ENCODE measurements around the gene RPS24. TPM values are rescaled to one million over a fixed set of nuclear protein-coding genes. Genes with fewer than 3 reads are reported as not detected.

The RPS24 gene
- total and polyA plus RNA-seq, 4 donors = 314 to 1,104 (median 812) TPM

- Histone ChIP-seq H3K27me3 (ENCODE audit: control insufficient read depth in 4 of 4, insufficient read depth in 4 of 4, low read length in 3 of 4) (no peaks in the 10 kb centered on the region), H3K9ac (ENCODE audit: low read depth in 1 of 2, low read length in 2 of 2) (no peak overlapping the region), H3K36me3 (ENCODE audit: control insufficient read depth in 4 of 4, insufficient read depth in 3 of 4, low read depth in 1 of 4, low read length in 3 of 4) (peaks cover 7 to 83% (median 72%) of the 10 kb centered on the region in 4 donors), H3K27ac (ENCODE audit: low read depth in 1 of 2, low read length in 2 of 2) (no peak overlapping the region), H3K4me3 (ENCODE audit: low read depth in 1 of 3, low read length in 3 of 3) (no peak overlapping the region), H3K9me3 (ENCODE audit: control insufficient read depth in 4 of 4, low read length in 3 of 4) (no peaks in the 10 kb centered on the region), H3K4me1 (ENCODE audit: control insufficient read depth in 4 of 4, insufficient read depth in 4 of 4, low read length in 3 of 4) (no peaks in the 10 kb centered on the region)
- WGBS = 91% methylated on average over 4 of the region's 4 CpGs
- TF ChIP-seq FOXA1 (IDR thresholded peaks at IDR 0.05) (no peak), YY1 (IDR thresholded peaks at IDR 0.05) (no peak), MAX (IDR thresholded peaks at IDR 0.05) (no peak), CTCF (IDR thresholded peaks at IDR 0.05; ENCODE audit: low read depth, low read length, missing input control) (no peak), HNF4A (conservative IDR thresholded peaks at IDR 0.05) (no peak), RAD21 (IDR thresholded peaks at IDR 0.05) (no peak), ZBTB33 (IDR thresholded peaks at IDR 0.05) (no peak), HNF4G (IDR thresholded peaks at IDR 0.05) (no peak), FOXA2 (IDR thresholded peaks at IDR 0.05) (no peak), ATF3 (IDR thresholded peaks at IDR 0.05) (no peak), EGR1 (IDR thresholded peaks at IDR 0.05; ENCODE audit: low read depth in 2 of 2) (no peak), JUND (IDR thresholded peaks at IDR 0.05) (no peak), GABPA (IDR thresholded peaks at IDR 0.05 in 1 of 2, conservative IDR thresholded peaks at IDR 0.05 in 1 of 2) (no peak), TAF1 (conservative IDR thresholded peaks at IDR 0.05) (no peak), NR2F2 (IDR thresholded peaks at IDR 0.05) (no peak), SP1 (IDR thresholded peaks at IDR 0.05) (no peak), REST (IDR thresholded peaks at IDR 0.05) (no peak), RXRA (IDR thresholded peaks at IDR 0.05) (no peak)
- no peak for DNase-seq (ENCODE audit: low spot score)
Observed at GRCh38 chr10:77984986-77985385, 48.7 kb upstream of the RPS24 start.
